GF-D8 (cell line): ENCODE measurements around the gene PEPD.

Experiments used
- DNase-seq: peaks from one replicate; lab custom pipeline; 2025; lab: John Stamatoyannopoulos, UW

Gene PEPD

GRCh38 chr19:33510462-33511194 is 11.0 kb downstream of the PEPD start:
- DNase-seq = no peak

- DNase-seq = no peak
These were observed 11.8 kb downstream of the PEPD start for GRCh38 chr19:33509774-33510173.

DNA sequence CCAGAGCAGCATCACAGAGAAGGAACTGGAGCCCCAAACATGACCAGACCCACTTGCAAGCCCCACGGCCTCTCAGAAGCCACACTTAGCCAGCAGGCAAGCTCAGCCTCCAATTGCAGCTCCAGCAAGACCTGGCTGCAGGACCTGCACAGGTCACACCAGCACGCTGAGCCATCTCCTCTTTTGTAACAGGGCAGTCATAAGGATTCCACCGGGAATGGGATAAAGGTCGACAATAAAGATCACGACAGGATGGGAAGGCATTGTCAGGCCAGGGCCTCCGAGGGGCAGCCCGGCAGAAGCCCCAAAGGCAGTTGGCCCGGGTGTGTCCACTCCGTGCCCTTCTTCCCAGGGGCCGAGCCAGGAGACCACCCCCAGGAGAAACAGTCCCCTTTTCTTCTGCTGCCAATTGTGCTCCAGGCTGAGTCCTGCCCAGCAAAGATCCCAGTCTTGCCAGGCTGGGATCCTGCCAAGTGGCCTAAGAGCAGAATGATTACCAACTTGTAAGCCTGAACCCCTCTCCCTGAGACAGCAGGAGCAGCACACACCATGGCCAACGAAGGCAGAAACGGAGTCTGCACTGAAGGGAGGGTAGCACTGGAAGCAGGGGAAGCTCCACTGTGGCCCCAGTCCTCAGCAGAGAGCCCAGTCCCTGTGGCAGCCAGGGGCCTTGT is 12.5 kb downstream of the PEPD start:
- no peak for DNase-seq

DNA sequence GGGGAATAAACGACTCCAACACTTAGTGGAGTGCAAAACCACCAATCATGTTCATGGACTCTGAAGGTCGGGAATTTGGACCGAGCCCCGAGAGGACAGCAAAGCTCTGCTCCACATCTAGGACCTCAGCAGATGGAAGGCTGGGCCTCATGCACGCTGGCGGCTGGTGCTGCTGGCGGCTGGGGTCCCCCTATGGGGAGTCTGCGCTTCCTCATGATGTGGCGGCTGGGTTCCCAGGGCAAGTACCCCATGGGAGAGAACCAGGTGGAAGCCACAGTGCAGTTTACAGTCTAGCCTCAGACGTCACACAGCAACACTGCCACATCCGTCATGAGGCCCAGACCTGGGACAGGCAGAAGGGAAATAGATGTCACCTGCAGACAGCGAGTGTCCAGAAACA is 13.2 kb downstream of the PEPD start:
- DNase-seq = no peak

DNA sequence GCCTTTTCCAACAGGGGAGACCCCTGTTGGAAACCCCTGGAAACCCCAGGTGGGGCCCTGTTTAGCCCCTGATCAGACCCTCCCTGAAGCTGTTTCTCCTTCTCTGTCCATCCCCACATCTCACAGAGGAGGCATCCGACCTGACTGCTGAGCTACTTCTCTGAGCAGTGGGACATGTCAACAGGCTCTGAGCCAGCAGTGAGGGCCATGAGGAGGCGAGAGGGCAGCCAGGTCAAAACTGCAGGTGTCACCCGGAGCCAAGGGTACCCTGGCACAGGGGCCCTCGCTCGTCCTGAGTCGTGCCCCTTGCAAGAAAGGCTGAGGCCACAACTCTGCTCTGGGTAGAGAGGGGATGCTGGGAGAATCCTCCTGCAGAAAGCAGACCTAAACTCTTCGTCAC is 13.6 kb downstream of the PEPD start:
- DNase-seq = no peak

GRCh38 chr19:33507021-33507956 is 14.3 kb downstream of the PEPD start:
- DNase-seq = no peak

DNA sequence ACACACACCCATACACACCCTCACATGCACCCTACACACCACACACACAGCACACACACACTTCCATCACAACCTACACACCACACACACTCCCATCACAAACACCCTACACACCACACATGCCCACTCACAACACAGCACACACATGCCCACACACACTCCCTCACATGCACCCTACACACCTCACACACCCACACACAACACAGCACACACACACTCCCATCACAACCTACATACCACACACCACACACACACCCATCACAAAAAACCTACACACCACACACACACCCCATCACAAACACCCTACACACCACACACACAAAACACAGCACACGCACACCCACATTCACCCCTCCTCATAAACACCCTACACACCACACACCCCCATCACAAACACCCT is 15.1 kb downstream of the PEPD start:
- no peak for DNase-seq

GRCh38 chr19:33505823-33506222 is 15.8 kb downstream of the PEPD start:
- no peak for DNase-seq

DNA sequence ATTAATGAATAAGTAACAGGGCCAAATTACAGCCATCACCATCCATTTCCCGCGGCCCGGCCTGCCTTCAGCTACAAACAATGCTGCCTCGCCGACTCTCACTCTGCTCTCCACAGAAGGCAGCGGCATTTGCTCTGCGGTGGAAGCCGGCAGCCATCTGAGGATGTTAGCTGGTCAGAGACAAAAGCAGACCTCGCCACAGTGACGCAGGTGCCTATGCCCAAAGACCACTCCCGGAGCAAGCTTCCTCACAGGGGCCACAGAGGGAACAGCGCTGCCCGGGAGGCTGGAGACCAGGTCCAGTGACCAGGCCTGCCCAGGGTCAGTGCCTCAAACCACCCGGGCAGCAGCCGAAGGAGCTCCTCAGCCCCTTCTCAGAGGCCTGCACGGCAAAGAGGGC is 16.4 kb downstream of the PEPD start:
- DNase-seq = no peak

DNA sequence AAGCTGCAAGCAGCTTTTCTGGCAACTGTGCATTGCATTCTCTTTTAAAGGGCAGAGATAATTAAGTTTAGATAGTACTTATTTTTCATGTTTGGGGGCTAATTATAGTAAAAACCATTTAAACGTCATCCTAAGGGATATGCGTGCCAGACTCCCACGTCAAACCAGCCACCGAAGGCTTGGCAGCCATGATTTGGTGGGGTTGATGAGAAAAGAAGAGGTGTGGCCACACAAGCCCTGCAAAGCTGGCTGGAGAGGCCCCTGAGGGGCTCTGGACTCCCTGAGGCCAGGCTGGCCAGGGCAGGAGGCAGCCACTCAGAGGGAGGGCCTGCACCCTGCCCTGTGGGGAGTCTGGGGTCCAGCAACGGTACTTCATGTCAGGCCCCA is 17.5 kb downstream of the PEPD start:
- DNase-seq = no peak

- no peak for DNase-seq
These were observed 18.0 kb downstream of the PEPD start for GRCh38 chr19:33503433-33504057.

- no peak for DNase-seq
These were observed 18.6 kb downstream of the PEPD start for GRCh38 chr19:33503030-33503429.

- DNase-seq = no peak
These were observed 19.1 kb downstream of the PEPD start for GRCh38 chr19:33502521-33502920.

- DNase-seq = no peak
These were observed 19.8 kb downstream of the PEPD start for GRCh38 chr19:33501693-33502356.

GRCh38 chr19:33500991-33501390 is 20.6 kb downstream of the PEPD start:
- no peak for DNase-seq

- no peak for DNase-seq
These were observed 21.0 kb downstream of the PEPD start for GRCh38 chr19:33500586-33500985.

DNA sequence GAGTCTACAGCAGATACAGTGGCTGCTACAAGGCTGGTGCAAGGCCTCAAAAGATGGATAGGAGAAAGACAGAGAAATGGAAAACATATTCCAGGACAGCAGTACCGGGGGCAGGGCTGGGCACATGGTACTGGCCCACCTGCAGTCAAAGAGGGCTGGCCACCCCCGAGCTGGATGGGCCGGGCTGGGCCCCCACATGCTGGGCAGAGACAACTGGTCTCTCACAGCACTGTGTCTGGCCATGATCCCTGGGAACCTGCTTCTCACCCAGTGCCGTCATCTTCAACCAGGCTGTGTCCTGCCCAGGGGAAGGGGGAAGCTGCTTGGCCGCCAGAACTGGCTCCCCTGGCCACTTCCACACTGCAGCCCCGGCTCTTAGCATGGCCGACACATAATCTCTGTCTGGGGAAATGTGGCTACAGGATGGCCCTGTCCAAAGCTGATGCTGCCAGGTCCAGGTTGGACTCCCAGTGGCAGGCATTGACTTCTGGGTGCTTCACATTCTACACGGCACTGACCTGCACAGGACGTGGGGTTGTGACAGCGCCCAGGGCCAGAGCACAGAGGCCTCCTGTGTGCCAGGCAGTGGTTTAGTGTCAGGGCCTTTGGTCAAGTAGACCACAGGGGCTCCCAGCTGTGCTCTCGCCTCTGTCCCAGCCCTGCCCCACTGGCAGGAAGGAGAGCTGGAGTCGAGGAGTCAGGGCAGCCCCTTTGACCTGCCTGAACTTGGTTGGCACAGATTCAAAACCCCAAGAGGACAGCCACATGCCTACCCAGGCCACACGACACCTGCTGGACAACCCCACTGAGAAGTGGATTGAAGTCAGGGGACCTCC is 21.7 kb downstream of the PEPD start:
- no peak for DNase-seq

- DNase-seq = no peak
These were observed 22.3 kb downstream of the PEPD start for GRCh38 chr19:33499248-33499647.

DNA sequence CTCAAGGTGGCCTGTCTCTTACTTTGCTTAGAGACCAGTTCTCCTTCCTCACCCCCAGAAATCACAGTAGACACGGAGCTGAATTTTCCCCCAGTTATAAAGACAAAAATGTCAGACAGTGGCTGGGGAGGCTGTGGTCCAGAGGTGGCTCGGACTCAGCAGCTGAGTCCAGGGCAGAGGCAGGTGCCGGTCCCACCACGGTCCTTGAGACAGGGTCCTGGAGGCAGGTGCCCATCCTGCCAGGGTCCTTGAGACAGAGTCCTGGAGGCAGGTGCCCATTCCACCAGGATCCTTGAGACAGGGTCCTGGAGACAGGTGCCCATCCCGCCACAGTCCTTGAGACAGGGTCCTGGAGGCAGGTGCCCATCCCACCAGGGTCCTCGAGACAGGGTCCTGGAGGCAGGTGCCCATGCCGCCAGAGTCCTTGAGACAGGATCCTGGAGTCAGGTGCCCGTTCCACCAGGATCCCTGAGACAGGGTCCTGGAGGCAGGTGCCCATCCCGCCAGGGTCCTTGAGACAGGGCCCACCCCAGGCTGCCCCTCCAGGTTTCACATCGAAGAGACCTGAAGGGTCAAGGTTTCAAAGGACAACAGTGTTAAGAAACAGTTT is 23.1 kb downstream of the PEPD start:
- no peak for DNase-seq

DNA sequence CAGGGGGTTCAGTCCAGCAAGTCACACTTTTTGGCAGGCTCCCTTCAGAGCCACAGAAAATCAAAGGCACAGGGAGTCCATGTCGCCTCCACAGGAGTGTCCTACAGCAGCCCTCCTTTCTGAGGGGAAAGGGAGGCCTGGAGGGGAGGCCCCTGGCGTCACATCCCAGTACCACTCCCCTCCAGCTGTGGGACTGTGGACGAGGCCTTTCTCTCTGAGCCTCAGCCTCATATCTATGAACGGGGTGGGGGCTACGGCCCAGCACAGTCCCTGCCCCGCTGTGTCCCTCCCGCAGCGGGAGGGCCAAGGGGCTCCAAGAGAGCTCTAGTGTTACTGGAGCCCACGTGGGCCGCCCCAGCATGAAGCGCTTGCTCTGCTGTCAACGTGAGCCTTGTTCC is 23.8 kb downstream of the PEPD start:
- DNase-seq = no peak
